Transverse colon (tissue), 4 donors: ENCODE data around the gene KCTD2.

Source experiments
- CTCF ChIP-seq, 5 experiments: fragments of 200-600 bp in 3 of 5; fragments of 450-650 bp in 2 of 5; sonication (generic) in 3 of 5; IDR thresholded peaks; 1 replicate in 2 of 5; 2 replicates in 3 of 5; pipeline ENCODE4 v1.5.1; 2016 to 2017; ENCODE audit warnings: antibody characterized with exemption in 5 of 5, inconsistent platforms in 3 of 5, mild to moderate bottlenecking in 2 of 5, moderate library complexity in 1 of 5
- EP300 ChIP-seq: sonication (generic); formaldehyde crosslinking; IDR thresholded peaks from one replicate; pipeline ENCODE4 v1.6.1; 2017; ENCODE audit warnings: antibody characterized with exemption, low read depth
- POLR2A ChIP-seq: fragments of 450-650 bp; IDR thresholded peaks from one replicate; pipeline ENCODE4 v1.6.1; 2016; ENCODE audit warnings: antibody characterized with exemption, mild to moderate bottlenecking, moderate library complexity
- POLR2AphosphoS5 ChIP-seq, 3 donors: sonication (generic); formaldehyde crosslinking; IDR thresholded peaks; one replicate each; pipeline ENCODE4 v1.6.1; 2016; ENCODE audit warnings: antibody characterized with exemption in 3 of 3

DNA sequence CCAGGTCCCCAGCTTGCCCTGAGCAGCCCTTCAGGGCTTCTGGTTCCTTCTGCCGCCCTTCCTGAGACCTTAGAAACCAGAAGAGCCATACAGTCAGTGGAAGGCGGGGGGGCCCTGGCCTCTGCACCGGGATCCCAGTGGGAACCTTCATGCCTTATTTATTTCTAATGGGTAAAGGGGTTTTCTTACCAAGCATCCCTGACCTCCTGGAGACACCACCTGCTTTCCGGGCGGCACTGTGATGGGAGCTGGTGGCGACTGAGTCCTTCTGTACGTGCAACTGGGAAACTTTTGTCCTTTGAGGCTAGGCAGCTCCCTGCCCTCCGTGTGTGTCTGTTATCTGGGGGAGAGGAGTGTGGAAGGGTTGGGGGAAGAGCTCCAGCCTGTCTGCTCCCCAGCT is 41.7 kb upstream of the KCTD2 start:
- TF ChIP-seq CTCF (IDR thresholded peaks at IDR 0.05): no peak
- no peak for TF ChIP-seq POLR2A
- no peak for TF ChIP-seq POLR2AphosphoS5 (IDR thresholded peaks at IDR 0.05)
- TF ChIP-seq EP300: no peak
